Measurements from ENCODE around the gene TSPOAP1. TPM values are rescaled to one million over a fixed set of nuclear protein-coding genes. Genes with fewer than 3 reads are reported as not detected.

The TSPOAP1 gene
- total and polyA plus RNA-seq, 2 of the 4 experiments (the other 2 are of a cell fraction) = 0.90 to 1.6 TPM

DNA sequence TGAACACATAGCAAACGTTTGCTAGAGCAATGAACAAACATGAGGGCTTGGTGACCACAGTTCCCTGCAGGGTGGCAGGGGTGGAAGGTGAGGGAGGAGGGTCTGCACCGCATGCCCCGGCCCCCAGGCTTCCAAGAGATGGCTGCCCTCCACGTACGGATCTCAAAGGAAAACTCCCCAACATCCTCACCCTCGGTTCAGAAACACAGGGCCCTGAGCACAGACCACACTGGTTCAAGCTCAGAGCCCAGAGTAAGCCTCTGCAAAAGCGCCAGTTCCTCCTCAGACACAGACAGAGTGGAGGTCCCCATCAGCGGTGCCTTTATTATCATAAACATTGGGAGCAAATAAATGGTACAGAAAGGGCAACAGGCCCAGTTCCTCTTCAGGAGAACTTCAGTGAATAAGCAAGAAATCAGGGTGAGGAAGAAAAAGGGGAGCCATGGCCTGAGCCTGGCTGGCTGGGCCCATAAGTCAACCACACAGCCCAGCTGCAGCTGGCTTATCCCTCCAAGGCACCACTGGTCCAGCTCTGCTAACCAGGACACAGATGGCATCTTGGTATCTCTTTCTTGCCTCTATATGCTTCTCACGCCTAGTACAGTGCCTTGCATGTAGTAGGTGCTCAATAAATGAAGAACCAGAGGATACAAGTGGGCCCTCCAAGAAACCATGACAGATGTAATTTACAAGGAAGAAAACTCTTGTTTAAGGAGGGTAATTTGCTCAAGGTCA lies 58.9 kb downstream of the TSPOAP1 start:
- Histone ChIP-seq H2BK15ac (ENCODE audit: low read depth, low read length) (no peak overlapping the region), H2AK9ac (replicated peaks; ENCODE audit: low read depth, low read length, poor library complexity) (no peak overlapping the region), H2BK5ac (ENCODE audit: low read depth, low read length, poor library complexity, severe bottlenecking) (no peak overlapping the region), H3K18ac (ENCODE audit: low read depth, low read length) (no peak overlapping the region), H3K4me1 (ENCODE audit: control insufficient read depth, insufficient read depth, low read length) (no peaks in the 10 kb centered on the region), H3K9me3 (ENCODE audit: control insufficient read depth, insufficient read depth, low read length) (no peaks in the 10 kb centered on the region), H4K8ac (ENCODE audit: low read depth in 2 of 2, low read length in 2 of 2) (no peak overlapping the region), H4K91ac (ENCODE audit: insufficient read depth, low read depth, low read length) (no peak overlapping the region), H3K27ac (ENCODE audit: insufficient read depth, low read length) (no peak overlapping the region), H3K4me2 (ENCODE audit: low read depth, low read length) (no peak overlapping the region), H3K36me3 (ENCODE audit: control insufficient read depth, insufficient read depth, low read length) (no peaks in the 10 kb centered on the region), H3K27me3 (ENCODE audit: control insufficient read depth, insufficient read depth, low read length) (peaks cover 3% of the 10 kb centered on the region), H3K14ac (replicated peaks; ENCODE audit: low read depth, low read length) (no peak overlapping the region), H2BK20ac (ENCODE audit: low read depth, low read length) (no peak overlapping the region), H2AFZ (replicated peaks; ENCODE audit: low read length, poor library complexity) (no peak overlapping the region), H3K4me3 (ENCODE audit: insufficient read depth, low read depth, low read length) (no peak overlapping the region), H3K9me1 (ENCODE audit: insufficient read depth, low read length) (no peaks in the 10 kb centered on the region), H3K56ac (ENCODE audit: extremely low read depth, insufficient read depth, low read length) (no peak overlapping the region), H2AK5ac (ENCODE audit: low read depth, low read length) (no peak overlapping the region), H2BK120ac (ENCODE audit: low read depth, low read length) (no peak overlapping the region), H3K9ac (ENCODE audit: low read depth, low read length) (no peak overlapping the region), H4K20me1 (ENCODE audit: insufficient read depth, low read length) (no peaks in the 10 kb centered on the region), H3K23ac (ENCODE audit: low read depth, low read length) (no peak overlapping the region), H3K4ac (ENCODE audit: low read depth, low read length) (no peak overlapping the region), H3K79me1 (ENCODE audit: low read depth in 1 of 2, low read length in 2 of 2) (no peaks in the 10 kb centered on the region), H4K5ac (ENCODE audit: low read depth, low read length) (no peak overlapping the region)
- POLR2A ChIA-PET (ENCODE audit: unreplicated experiment) = no interaction called here
- no CpG with 5 or more reads among the region's 9 CpGs for WGBS, 2 experiments (ENCODE audit: extremely low coverage in 2 of 2, insufficient read length in 1 of 2)
- in situ Hi-C loops (cut with MboI; ENCODE audit: low sequenced_read_pairs) (no loop called here), intact Hi-C loops (cut with micrococcal nuclease) (no loop called here), dilution Hi-C loops (cut with HindIII; ENCODE audit: low sequenced_read_pairs, unreplicated experiment) (no loop called here)
- CTCF ChIA-PET = no interaction called here
- no peak for DNase-seq
- ATAC-seq (ENCODE audit: low read depth) = no peak
- BruUV-seq (replicated peaks) = no TSS peak
- TF ChIP-seq POLR2A (IDR thresholded peaks at IDR 0.05; ENCODE audit: low read depth, low read length) (no peak), CHD1 (IDR thresholded peaks at IDR 0.05; ENCODE audit: low read depth, low read length) (no peak), MAZ (IDR thresholded peaks at IDR 0.05; ENCODE audit: borderline replicate concordance, low read depth, low read length) (no peak), MXI1 (IDR thresholded peaks at IDR 0.05; ENCODE audit: borderline replicate concordance, low read depth, low read length) (no peak), NFE2L2 (IDR thresholded peaks at IDR 0.05; ENCODE audit: low read depth, low read length) (no peak)

All from IMR-90 (cell line).